Glutamatergic neuron (in vitro differentiated cells): Measurements from ENCODE around the gene PRIM2. TPM values are rescaled to one million over a fixed set of nuclear protein-coding genes. Genes with fewer than 3 reads are reported as not detected.
"Not testable (repeated sequence)": the region's sequence is repeated elsewhere in the genome, so short reads cannot be mapped to it uniquely, and the experiment has no call there.

ENCODE experiments used
- DNase-seq: peaks from one replicate; pipeline ENCODE4 v3.0.0; 2022
- H3K27ac Mint-ChIP-seq: one replicate; pipeline ENCODE4 v1.8.0; 2020; ENCODE audit warnings: mild to moderate bottlenecking, mixed read lengths, inconsistent platforms; ENCODE audit not compliant: unreplicated experiment
- H3K27me3 Mint-ChIP-seq: one replicate; pipeline ENCODE4 v1.8.0; 2020; ENCODE audit warnings: mild to moderate bottlenecking, moderate library complexity, mixed read lengths, inconsistent platforms; ENCODE audit not compliant: unreplicated experiment
- H3K36me3 Mint-ChIP-seq: one replicate; pipeline ENCODE4 v1.8.0; 2020; ENCODE audit warnings: mild to moderate bottlenecking, mixed read lengths, inconsistent platforms; ENCODE audit not compliant: unreplicated experiment
- H3K4me1 Mint-ChIP-seq: one replicate; pipeline ENCODE4 v1.8.0; 2020; ENCODE audit warnings: mild to moderate bottlenecking, low read depth, mixed read lengths, inconsistent platforms; ENCODE audit not compliant: unreplicated experiment
- H3K4me3 Mint-ChIP-seq: one replicate; pipeline ENCODE4 v1.8.0; 2020; ENCODE audit warnings: mild to moderate bottlenecking, mixed read lengths, inconsistent platforms; ENCODE audit not compliant: unreplicated experiment
- H3K9me3 Mint-ChIP-seq: one replicate; pipeline ENCODE4 v1.8.0; 2020; ENCODE audit warnings: mild to moderate bottlenecking, moderate library complexity, mixed read lengths, inconsistent platforms; ENCODE audit not compliant: unreplicated experiment
- total RNA-seq: library from RNA; stranded (reverse); fragmentation: NEBNext Ultra II Directional; extraction: Animal tissue kit (Norgen Biotek cat#: 25700); gene quantifications from one replicate; pipeline ENCODE4 v1.2.1, GENCODE V29; 2021; ENCODE audit not compliant: unreplicated experiment
- TF ChIP-seq, protein P1 (sequence below): fragments of 200-600 bp; sonication (generic); IDR thresholded peaks from one replicate; pipeline ENCODE4 v1.5.0; 2021; ENCODE audit not compliant: partially characterized antibody, unreplicated experiment

Gene PRIM2
- total RNA-seq, 1 donor from 2014 or later: 15.3 TPM

DNA sequence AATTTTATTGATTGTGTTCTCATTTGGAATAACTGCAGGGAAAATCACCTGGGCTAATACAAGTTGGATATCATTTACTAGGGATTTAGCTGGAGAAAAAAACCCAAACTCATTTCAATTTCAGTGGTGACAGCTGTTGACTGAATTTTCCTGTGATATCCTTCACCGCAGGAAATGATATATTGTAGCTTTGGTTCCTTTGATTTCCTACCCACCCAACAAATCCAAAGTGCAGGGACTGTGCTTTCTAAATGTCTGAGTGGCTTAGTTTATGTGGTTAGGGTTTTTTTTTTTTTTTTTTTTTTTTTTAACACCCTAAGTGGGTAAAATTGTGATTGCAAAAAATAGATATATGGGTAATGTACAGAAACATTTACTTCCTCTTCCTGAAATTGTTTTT, 203.7 kb downstream of the PRIM2 start:
- not testable (repeated sequence) for H3K27ac Mint-ChIP-seq, H3K36me3 Mint-ChIP-seq, H3K9me3 Mint-ChIP-seq, H3K4me1 Mint-ChIP-seq, H3K4me3 Mint-ChIP-seq, DNase-seq, H3K27me3 Mint-ChIP-seq

DNA sequence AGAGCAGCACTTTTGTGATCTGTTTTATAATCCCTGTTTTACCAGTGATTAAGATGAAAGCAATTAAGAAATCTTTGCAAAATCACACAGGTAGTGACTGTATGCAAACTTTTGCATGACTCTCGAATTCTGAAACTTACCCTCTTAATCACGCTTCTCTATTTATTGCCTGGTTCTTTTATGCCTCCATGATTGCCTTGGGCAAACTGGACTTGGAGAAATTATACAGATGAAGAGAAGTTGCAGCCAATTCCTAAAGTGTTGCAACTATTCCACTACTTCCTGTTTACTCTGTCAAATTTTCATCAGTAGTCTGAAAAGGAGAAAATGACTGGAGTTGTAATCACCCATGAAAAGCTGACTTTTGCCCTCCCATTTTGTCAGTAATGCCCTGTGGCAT, 205.8 kb downstream of the PRIM2 start:
- not testable (repeated sequence) for H3K4me3 Mint-ChIP-seq, H3K4me1 Mint-ChIP-seq

DNA sequence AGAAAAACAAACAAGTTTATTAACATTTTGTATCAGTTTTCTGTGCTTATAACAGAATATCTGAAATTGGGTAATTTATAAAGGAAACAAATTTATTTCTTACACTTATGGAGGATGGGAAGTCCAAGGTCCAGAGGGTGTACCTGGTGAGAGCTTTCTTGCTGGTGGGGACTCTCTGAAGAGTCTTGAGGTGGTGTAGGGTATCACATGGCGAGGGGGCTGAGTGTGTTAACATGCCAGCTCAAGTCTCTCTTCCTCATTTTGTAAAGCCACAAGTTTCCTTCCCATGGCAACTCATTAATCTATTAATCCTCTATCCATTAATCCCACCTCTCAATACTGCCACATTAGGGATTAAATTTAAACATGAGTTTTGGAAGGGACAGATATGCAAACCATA, 212.3 kb downstream of the PRIM2 start:
- H3K27ac Mint-ChIP-seq, H3K27me3 Mint-ChIP-seq, H3K9me3 Mint-ChIP-seq, DNase-seq, H3K4me3 Mint-ChIP-seq, H3K36me3 Mint-ChIP-seq, H3K4me1 Mint-ChIP-seq: not testable (repeated sequence)

More for the DNA sequence above, 205.8 kb downstream of the PRIM2 start:
- not testable (repeated sequence) for H3K27me3 Mint-ChIP-seq, DNase-seq, H3K9me3 Mint-ChIP-seq, H3K27ac Mint-ChIP-seq, H3K36me3 Mint-ChIP-seq

DNA sequence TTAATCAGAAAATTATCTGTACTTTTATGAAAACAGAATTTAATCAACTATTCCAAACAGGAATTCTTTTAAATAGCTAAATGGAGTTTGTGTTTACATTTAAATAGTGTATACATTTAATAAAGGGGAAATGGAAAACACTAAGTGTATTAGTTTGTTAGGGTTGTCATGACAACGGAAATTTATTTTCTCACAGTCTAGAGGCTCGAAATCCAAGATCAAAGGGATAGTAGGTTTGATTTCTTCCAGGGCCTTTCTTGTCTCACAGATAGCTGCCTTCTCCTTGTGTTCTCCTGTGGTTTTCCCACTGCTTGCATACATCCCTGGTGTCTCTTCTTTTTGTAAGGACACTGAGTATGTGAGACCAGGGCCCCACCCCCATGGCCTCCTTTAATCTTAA, 215.2 kb downstream of the PRIM2 start:
- not testable (repeated sequence) for H3K9me3 Mint-ChIP-seq, H3K27me3 Mint-ChIP-seq, H3K4me1 Mint-ChIP-seq, H3K27ac Mint-ChIP-seq, DNase-seq, H3K4me3 Mint-ChIP-seq, H3K36me3 Mint-ChIP-seq

DNA sequence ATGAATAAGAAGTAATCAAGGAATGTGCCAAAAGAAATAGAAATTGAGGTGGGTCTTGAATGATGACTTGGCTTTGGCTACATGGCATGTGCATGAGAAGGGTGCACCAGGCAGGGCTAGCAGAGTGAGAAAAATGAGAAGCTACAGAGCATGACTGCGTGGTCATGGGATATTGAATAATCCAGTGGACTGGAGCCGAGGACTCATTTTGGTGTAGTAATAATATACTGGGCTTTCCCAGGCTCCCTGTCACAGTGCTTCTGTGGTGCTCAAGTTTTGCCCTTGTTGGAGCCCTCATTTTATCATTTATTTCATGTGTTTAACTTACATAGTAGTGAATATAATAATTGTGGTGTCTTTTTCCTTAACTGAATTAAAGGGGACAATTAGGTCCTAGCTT, 217.7 kb downstream of the PRIM2 start:
- not testable (repeated sequence) for DNase-seq, H3K4me3 Mint-ChIP-seq, H3K27ac Mint-ChIP-seq, H3K27me3 Mint-ChIP-seq, H3K9me3 Mint-ChIP-seq, H3K36me3 Mint-ChIP-seq, H3K4me1 Mint-ChIP-seq

DNA sequence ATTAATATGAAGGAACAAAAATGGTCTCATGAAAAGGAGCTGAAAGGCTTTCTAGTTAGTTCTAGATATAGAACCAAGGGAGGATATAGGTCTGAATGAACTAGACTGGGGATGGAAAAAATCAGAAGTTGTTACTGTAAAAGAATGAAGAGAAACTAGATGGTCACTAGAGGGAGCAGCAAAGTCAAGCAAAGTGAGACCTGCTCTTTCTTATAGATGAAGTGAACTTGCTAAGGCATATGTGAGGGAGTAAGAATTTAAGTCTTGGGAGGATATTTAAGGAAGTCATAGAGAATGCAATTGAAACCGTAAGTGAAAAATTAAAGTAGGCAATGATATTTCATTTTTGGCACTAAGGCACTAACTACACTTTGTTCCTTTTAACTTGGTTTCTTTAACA, 218.6 kb downstream of the PRIM2 start:
- not testable (repeated sequence) for DNase-seq, H3K27me3 Mint-ChIP-seq, H3K4me3 Mint-ChIP-seq, H3K9me3 Mint-ChIP-seq, H3K27ac Mint-ChIP-seq, H3K4me1 Mint-ChIP-seq, H3K36me3 Mint-ChIP-seq
- TF ChIP-seq, protein P1, sequence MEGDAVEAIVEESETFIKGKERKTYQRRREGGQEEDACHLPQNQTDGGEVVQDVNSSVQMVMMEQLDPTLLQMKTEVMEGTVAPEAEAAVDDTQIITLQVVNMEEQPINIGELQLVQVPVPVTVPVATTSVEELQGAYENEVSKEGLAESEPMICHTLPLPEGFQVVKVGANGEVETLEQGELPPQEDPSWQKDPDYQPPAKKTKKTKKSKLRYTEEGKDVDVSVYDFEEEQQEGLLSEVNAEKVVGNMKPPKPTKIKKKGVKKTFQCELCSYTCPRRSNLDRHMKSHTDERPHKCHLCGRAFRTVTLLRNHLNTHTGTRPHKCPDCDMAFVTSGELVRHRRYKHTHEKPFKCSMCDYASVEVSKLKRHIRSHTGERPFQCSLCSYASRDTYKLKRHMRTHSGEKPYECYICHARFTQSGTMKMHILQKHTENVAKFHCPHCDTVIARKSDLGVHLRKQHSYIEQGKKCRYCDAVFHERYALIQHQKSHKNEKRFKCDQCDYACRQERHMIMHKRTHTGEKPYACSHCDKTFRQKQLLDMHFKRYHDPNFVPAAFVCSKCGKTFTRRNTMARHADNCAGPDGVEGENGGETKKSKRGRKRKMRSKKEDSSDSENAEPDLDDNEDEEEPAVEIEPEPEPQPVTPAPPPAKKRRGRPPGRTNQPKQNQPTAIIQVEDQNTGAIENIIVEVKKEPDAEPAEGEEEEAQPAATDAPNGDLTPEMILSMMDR: peak; percentile 14

DNA sequence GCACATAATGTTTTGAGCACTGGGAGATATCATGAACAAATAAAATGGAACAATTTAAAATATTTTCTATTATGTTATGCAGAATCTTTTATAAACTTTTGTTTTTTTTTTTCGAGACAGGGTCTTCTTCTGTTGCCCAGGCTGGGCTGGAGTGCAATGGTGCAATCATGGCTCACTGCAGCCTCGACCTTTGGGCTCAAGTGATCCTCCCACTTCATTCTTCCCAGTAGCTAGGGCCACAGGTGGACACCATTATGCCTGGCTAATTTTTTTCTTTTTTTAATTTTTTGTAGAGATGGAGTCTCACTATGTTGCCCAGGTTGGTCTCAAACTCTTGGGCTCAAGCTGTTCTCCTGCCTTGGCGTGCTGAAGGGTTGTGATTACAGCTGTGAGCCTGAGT, 220.5 kb downstream of the PRIM2 start:
- not testable (repeated sequence) for H3K27me3 Mint-ChIP-seq

DNA sequence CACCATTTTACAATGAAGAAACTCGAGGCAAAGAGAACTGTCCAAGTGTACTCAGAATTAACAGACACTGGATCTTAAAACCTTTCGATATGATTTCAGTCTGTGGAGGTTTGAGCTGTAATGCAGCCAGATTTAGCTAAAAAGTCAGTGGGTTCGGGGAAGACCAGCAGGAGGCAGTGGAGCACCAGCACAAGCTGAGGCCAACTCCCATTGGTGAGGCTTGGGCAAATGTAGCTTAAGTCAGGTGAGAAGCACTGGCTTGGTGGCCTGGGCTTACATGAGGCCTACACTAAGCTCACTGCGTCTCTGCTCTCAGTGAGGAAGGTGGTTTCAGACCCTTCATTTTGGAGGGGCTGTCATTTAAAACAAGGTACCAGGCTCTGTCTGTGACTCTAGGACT, 234.5 kb downstream of the PRIM2 start:
- not testable (repeated sequence) for H3K4me3 Mint-ChIP-seq, H3K27ac Mint-ChIP-seq, H3K4me1 Mint-ChIP-seq, H3K36me3 Mint-ChIP-seq, H3K9me3 Mint-ChIP-seq, DNase-seq, H3K27me3 Mint-ChIP-seq

More for the DNA sequence above, 220.5 kb downstream of the PRIM2 start:
- DNase-seq, H3K36me3 Mint-ChIP-seq, H3K27ac Mint-ChIP-seq, H3K9me3 Mint-ChIP-seq, H3K4me3 Mint-ChIP-seq, H3K4me1 Mint-ChIP-seq: not testable (repeated sequence)

DNA sequence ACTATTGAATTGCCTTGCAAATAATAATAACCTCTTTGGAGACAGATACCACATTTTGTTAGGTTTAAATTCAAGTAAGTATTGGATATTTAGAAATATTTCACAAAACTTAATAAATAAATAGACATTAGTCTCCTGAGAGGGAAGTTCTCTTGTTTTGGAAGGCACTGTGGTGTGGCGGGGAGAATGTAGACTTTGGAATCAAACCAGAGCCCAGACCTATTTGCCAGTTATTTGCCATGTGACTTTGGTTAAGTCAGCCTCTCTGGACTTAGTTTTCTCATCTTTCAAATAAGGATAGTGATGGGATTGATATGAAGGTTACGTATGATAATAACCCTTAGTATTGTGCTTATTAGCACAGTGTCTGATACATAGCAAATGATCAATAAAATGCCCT, 240.4 kb downstream of the PRIM2 start:
- H3K4me1 Mint-ChIP-seq, H3K4me3 Mint-ChIP-seq, H3K27ac Mint-ChIP-seq, H3K27me3 Mint-ChIP-seq, DNase-seq, H3K36me3 Mint-ChIP-seq, H3K9me3 Mint-ChIP-seq: not testable (repeated sequence)

DNA sequence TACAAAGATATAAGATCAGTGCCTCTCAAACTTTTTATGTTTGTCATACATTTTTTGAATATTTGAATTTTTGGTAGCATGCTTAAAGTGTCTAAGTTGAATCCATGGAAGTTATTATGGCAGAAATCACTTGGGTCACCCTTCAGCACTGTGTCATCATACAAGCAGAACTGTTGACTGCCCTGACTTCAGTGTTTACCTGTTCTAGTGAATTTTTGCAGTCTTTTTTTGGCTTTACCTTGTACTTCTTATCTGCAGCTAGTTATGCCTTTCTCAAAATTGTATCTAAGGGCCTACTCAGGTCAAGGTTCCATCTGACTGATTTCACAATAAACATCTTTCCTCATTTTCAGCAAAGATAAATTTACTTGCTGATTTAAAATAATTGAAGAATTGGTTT, 241.7 kb downstream of the PRIM2 start:
- H3K9me3 Mint-ChIP-seq, H3K36me3 Mint-ChIP-seq, H3K27ac Mint-ChIP-seq, H3K4me1 Mint-ChIP-seq, H3K4me3 Mint-ChIP-seq, H3K27me3 Mint-ChIP-seq, DNase-seq: not testable (repeated sequence)

DNA sequence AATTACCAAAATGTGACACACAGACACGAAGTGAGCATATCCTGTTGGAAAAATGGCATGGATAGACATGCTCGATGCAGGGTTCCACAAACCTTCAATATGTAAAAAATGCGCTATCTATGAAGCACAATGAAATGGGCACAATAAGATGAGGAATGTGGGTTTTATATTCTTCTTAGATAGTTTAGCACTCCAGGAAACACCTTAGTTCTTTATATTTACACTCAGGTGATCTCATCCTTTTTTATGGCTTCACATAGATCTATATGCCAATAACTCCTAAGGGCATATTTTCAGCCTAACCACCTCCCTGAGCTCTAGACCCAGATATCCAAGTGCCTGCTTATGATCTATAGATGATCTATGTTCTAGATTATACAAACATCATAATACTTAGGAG, 244.8 kb downstream of the PRIM2 start:
- H3K27me3 Mint-ChIP-seq, DNase-seq, H3K4me1 Mint-ChIP-seq, H3K36me3 Mint-ChIP-seq, H3K27ac Mint-ChIP-seq, H3K9me3 Mint-ChIP-seq, H3K4me3 Mint-ChIP-seq: not testable (repeated sequence)

DNA sequence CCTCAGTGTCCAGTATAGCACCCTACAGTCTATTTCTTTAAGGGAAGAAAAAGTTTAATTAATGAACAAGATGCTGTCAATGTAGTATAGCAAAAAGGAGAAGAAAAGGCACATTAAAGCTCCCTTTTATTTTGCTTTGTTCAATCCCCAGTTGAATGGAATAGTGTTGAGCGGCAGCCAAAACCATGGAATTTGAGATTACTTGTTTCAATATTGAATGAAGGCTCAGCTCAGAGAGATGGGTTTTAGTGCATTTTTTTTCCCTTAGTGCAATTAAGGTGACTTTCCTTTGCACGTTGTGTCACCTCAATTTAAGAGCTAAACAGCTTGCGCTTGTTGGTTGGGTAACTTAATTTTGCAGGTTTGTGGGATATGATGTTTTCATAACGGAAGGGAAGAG, 254.7 kb downstream of the PRIM2 start:
- not testable (repeated sequence) for H3K4me1 Mint-ChIP-seq, H3K9me3 Mint-ChIP-seq, H3K36me3 Mint-ChIP-seq, H3K27ac Mint-ChIP-seq, H3K4me3 Mint-ChIP-seq, H3K27me3 Mint-ChIP-seq, DNase-seq
